Measurements from ENCODE around the gene RSPRY1. TPM values are rescaled to one million over a fixed set of nuclear protein-coding genes. Genes with fewer than 3 reads are reported as not detected.

Gene RSPRY1
- total RNA-seq, 1 experiment from 2014 or later, result 24.9 TPM

DNA sequence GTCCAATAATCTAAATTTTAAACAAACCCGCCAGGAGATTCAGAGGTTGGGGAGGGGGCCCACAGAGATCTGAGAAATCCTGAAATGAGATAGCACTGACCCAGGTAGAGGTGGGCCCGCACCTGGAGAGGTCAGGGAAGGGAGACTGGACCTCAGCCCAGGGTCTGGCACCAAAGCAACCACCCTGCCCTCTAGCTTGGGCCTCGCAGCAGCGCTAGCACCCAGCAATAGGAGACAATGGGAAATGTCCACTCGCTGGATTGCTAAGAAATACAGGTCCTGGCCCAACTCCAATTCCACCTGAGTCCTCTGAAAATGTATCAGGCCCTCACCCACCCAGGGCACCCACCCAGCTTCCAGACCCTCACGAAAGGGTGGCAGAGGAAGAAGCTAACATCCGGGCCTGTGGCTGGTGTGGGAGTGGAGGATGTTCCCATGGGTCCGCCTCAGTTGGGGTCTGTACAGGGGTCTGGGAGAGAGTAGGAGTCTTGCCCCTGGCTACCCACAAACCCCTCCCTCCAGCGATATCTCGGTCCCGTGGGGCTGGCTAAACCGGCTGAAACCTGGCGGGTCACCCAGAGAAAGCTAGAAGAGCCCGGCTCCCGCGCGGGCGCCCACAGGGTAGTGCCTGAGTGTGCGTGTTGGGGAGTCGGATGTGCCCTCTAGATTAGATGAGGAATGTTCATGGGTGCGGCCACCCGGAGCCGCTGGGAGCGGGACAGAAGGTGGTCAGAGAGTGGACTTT, 97.3 kb downstream of the RSPRY1 start:
- H3K36me3 ChIP-seq (ENCODE audit: control insufficient read depth in 1 of 2, insufficient read depth in 2 of 2, low read length in 2 of 2), result no peaks in the 10 kb centered on the region
- CTCF ChIA-PET, result no interaction called here
- H3K4me1 ChIP-seq (ENCODE audit: control insufficient read depth in 1 of 2, insufficient read depth in 2 of 2, low read length in 2 of 2), result peaks cover 28 to 29% of the 10 kb centered on the region in 2 experiments; a peak in 3 of 4 replicates
- no peaks in the 10 kb centered on the region for H3K79me2 ChIP-seq (ENCODE audit: insufficient read depth, low read length)
- ATAC-seq (no peak), DNase-seq (ENCODE audit: low read depth, low spot score) (no peak)
- RAD21 ChIA-PET (ENCODE audit: low non-redundant PET in 1 of 2, low total read pairs in 2 of 2, uncharacterized antibody in 2 of 2, unreplicated experiment in 2 of 2), result no interaction called here
- H3K9me3 ChIP-seq (ENCODE audit: control insufficient read depth in 1 of 2, insufficient read depth in 1 of 2, low read depth in 1 of 2, low read length in 2 of 2), result no peaks in the 10 kb centered on the region
- H2AFZ ChIP-seq (ENCODE audit: low read depth, low read length, poor library complexity, severe bottlenecking), result no peak overlapping the region
- intact Hi-C loops (cut with micrococcal nuclease), result no loop called here
- no peaks in the 10 kb centered on the region for H4K20me1 ChIP-seq (ENCODE audit: insufficient read depth)
- POLR2A ChIA-PET, result no interaction called here
- no peaks in the 10 kb centered on the region for H3K27me3 ChIP-seq (ENCODE audit: insufficient read depth, low read length)
- BruUV-seq (replicated peaks), result TSS peak; percentile 35
- H3K9me2 ChIP-seq (ENCODE audit: insufficient read depth), result no peaks in the 10 kb centered on the region
- no peak overlapping the region for H3K4me3 ChIP-seq (replicated peaks in 1 of 2; ENCODE audit: low read depth in 1 of 2, low read length in 2 of 2)
- H3K9ac ChIP-seq (ENCODE audit: low read length), result no peak overlapping the region
- H3K27ac ChIP-seq (ENCODE audit: low read depth, low read length), result no peak overlapping the region; the same call in 1 of the 2 replicates
- TF ChIP-seq POLR2A (IDR thresholded peaks at IDR 0.05; ENCODE audit: borderline replicate concordance, extremely low read depth, insufficient read depth, insufficient read length), result no peak
- TF ChIP-seq, protein P1, sequence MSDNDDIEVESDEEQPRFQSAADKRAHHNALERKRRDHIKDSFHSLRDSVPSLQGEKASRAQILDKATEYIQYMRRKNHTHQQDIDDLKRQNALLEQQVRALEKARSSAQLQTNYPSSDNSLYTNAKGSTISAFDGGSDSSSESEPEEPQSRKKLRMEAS (IDR thresholded peaks at IDR 0.05), result no peak
- no peak for TF ChIP-seq CEBPB (IDR thresholded peaks at IDR 0.05; ENCODE audit: low read depth)
- no peak for TF ChIP-seq RAD21 (IDR thresholded peaks at IDR 0.05; ENCODE audit: low read depth)
- TF ChIP-seq CBX3 (IDR thresholded peaks at IDR 0.05; ENCODE audit: low read depth), result no peak
- TF ChIP-seq ZNF274 (IDR thresholded peaks at IDR 0.05; ENCODE audit: low read depth, low read length), result no peak
- TF ChIP-seq SRF (IDR thresholded peaks at IDR 0.05; ENCODE audit: low read depth), result no peak
- TF ChIP-seq EGR1 (IDR thresholded peaks at IDR 0.05; ENCODE audit: low read depth), result no peak
- TF ChIP-seq, protein P2, sequence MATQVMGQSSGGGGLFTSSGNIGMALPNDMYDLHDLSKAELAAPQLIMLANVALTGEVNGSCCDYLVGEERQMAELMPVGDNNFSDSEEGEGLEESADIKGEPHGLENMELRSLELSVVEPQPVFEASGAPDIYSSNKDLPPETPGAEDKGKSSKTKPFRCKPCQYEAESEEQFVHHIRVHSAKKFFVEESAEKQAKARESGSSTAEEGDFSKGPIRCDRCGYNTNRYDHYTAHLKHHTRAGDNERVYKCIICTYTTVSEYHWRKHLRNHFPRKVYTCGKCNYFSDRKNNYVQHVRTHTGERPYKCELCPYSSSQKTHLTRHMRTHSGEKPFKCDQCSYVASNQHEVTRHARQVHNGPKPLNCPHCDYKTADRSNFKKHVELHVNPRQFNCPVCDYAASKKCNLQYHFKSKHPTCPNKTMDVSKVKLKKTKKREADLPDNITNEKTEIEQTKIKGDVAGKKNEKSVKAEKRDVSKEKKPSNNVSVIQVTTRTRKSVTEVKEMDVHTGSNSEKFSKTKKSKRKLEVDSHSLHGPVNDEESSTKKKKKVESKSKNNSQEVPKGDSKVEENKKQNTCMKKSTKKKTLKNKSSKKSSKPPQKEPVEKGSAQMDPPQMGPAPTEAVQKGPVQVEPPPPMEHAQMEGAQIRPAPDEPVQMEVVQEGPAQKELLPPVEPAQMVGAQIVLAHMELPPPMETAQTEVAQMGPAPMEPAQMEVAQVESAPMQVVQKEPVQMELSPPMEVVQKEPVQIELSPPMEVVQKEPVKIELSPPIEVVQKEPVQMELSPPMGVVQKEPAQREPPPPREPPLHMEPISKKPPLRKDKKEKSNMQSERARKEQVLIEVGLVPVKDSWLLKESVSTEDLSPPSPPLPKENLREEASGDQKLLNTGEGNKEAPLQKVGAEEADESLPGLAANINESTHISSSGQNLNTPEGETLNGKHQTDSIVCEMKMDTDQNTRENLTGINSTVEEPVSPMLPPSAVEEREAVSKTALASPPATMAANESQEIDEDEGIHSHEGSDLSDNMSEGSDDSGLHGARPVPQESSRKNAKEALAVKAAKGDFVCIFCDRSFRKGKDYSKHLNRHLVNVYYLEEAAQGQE (IDR thresholded peaks at IDR 0.05; ENCODE audit: low read depth), result no peak
- no peak for TF ChIP-seq EZH2phosphoT487 (IDR thresholded peaks at IDR 0.05; ENCODE audit: borderline replicate concordance)
- TF ChIP-seq ZFX (IDR thresholded peaks at IDR 0.05), result no peak
- TF ChIP-seq, protein P3, sequence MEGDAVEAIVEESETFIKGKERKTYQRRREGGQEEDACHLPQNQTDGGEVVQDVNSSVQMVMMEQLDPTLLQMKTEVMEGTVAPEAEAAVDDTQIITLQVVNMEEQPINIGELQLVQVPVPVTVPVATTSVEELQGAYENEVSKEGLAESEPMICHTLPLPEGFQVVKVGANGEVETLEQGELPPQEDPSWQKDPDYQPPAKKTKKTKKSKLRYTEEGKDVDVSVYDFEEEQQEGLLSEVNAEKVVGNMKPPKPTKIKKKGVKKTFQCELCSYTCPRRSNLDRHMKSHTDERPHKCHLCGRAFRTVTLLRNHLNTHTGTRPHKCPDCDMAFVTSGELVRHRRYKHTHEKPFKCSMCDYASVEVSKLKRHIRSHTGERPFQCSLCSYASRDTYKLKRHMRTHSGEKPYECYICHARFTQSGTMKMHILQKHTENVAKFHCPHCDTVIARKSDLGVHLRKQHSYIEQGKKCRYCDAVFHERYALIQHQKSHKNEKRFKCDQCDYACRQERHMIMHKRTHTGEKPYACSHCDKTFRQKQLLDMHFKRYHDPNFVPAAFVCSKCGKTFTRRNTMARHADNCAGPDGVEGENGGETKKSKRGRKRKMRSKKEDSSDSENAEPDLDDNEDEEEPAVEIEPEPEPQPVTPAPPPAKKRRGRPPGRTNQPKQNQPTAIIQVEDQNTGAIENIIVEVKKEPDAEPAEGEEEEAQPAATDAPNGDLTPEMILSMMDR (IDR thresholded peaks at IDR 0.05 in 2 of 3, conservative IDR thresholded peaks at IDR 0.05 in 1 of 3; ENCODE audit: borderline replicate concordance in 1 of 3, insufficient read depth in 1 of 3, low read depth in 2 of 3, low read length in 2 of 3), result no peak
- TF ChIP-seq JUND (IDR thresholded peaks at IDR 0.05), result no peak
- TF ChIP-seq, protein P4, sequence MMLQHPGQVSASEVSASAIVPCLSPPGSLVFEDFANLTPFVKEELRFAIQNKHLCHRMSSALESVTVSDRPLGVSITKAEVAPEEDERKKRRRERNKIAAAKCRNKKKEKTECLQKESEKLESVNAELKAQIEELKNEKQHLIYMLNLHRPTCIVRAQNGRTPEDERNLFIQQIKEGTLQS (IDR thresholded peaks at IDR 0.05), result no peak
- TF ChIP-seq TCF7L2 (IDR thresholded peaks at IDR 0.05; ENCODE audit: borderline replicate concordance, extremely low read depth, insufficient read depth, insufficient read length), result no peak
- TF ChIP-seq SP1 (IDR thresholded peaks at IDR 0.05; ENCODE audit: low read depth), result no peak
- H3K4me2 ChIP-seq (ENCODE audit: low read length), result peak overlapping the region; percentile 97; the same call in 1 of the 2 replicates

All from HCT116 (cell line).